AG09319 (cell line): ENCODE measurements around the gene CDH13.

Source experiments
- DNase-seq: peaks from one replicate; pipeline ENCODE4 v3.0.0-alpha.2; 2010; ENCODE audit warnings: low read depth; ENCODE audit errors: extremely low read depth
- TF ChIP-seq, protein P1 (sequence below): IDR thresholded peaks from 2 replicates; pipeline ENCODE4 v1.5.1; 2011; ENCODE audit warnings: low read depth, mild to moderate bottlenecking, inconsistent platforms, low read length, moderate library complexity

CDH13 gene

DNA sequence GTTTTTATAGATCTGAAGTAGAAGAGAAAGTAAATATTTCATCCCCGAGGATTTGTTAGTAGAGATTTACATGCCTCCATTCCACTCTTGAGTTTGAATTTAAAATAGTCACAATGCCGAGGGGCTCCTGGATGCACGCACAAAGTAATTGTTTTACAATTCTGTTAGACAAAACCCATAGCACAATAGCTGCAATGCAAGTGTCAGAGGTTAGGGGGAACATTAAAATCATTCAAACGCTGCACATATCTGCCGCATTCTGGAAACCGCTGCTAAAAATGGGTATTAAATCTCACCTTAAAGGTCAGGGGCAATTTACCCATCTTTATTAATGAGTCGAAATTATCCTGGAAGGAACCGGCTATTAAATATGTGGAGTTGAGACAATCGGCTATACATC is 652.5 kb downstream of the CDH13 start:
- no peak for DNase-seq
- TF ChIP-seq, protein P1, sequence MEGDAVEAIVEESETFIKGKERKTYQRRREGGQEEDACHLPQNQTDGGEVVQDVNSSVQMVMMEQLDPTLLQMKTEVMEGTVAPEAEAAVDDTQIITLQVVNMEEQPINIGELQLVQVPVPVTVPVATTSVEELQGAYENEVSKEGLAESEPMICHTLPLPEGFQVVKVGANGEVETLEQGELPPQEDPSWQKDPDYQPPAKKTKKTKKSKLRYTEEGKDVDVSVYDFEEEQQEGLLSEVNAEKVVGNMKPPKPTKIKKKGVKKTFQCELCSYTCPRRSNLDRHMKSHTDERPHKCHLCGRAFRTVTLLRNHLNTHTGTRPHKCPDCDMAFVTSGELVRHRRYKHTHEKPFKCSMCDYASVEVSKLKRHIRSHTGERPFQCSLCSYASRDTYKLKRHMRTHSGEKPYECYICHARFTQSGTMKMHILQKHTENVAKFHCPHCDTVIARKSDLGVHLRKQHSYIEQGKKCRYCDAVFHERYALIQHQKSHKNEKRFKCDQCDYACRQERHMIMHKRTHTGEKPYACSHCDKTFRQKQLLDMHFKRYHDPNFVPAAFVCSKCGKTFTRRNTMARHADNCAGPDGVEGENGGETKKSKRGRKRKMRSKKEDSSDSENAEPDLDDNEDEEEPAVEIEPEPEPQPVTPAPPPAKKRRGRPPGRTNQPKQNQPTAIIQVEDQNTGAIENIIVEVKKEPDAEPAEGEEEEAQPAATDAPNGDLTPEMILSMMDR: no peak

DNA sequence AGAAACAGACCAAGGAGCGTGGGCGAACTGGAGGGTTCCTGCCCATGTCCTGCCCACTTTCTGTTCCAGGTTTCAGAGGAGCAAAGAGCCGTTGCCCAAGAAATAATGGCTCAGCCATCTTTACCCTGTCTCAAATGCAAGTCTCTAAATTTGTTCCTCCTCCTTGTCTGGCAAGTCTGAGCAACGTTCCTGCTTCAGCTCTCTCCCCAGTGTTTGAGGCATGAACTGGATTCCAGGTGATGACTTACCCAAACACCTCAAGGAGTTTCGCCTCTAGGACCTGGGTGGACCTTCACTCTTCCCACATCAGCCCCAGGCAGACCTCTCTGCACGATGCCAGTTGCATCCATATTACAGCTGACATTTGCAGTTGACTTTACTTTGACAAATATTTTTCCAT is 659.2 kb downstream of the CDH13 start:
- TF ChIP-seq, protein P1: no peak
- DNase-seq: no peak

DNA sequence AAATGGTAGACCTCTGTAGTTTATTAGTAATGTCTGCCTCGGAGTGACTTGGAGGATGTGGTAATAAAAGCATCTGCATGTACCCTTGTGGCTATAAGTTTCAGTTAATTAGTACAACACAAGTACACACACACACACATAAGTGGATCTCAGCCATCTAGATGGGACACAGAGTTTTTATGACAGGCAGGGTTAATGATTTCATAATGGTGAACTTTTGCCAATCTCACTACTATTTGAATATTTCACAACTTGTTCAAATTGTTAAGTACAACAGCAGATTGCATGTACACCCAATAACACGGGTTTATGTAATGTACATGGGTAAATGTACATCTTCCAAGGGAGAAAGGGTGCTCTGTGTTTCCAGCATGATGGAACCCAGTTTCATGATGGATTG is 669.7 kb downstream of the CDH13 start:
- DNase-seq: no peak
- TF ChIP-seq, protein P1: no peak

DNA sequence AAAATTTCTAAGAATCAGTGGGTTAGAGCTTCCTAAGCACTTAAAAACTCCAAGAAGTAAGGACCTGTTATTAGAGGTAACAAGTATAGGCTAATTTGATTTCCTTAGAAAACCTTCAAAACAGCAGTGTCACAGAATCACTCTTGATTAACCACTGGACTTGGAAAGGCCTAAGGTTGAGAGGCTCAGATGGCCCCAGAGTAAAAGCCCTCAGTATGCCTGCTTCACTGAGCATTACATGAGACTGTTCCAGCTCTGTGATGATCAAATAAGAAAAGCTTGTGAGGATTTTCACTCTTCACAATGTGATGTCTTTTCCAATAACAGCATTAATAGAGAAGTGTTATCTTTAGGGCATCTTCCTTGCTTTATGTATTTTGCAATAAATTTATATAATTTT is 671.8 kb downstream of the CDH13 start:
- no peak for DNase-seq
- TF ChIP-seq, protein P1: no peak

DNA sequence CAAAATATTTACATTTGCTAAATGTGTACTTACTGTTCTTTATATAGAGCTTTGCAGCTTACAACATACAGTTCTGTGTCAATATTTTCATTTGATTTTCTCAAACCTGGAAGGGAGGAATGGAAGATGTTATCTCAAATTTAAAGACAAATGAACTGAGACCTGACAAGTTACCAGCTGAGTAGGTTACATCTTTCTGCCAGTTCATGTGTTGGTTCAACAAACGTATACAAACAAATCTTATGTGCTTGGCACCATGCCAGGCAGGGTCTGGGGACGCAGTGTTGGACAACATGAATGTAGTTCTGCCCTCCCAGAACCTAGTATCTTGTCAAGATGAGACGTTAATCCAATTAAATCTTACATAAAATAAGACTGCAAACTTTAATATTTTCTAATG is 673.6 kb downstream of the CDH13 start:
- TF ChIP-seq, protein P1: no peak
- no peak for DNase-seq

- TF ChIP-seq, protein P1: no peak
- no peak for DNase-seq
Observed at GRCh38 chr16:83301971-83302370, 675.2 kb downstream of the CDH13 start.

GRCh38 chr16:83302853-83303252 is 676.1 kb downstream of the CDH13 start:
- DNase-seq: no peak
- TF ChIP-seq, protein P1: no peak
